ENCODE results near the gene AUTS2. TPM values are rescaled to one million over a fixed set of nuclear protein-coding genes. Genes with fewer than 3 reads are reported as not detected.

The AUTS2 gene
- polyA plus RNA-seq, 1 donor (not counting 4 experiments of a cell fraction or from before 2014, with no cell fraction given) = 4.7 TPM

DNA sequence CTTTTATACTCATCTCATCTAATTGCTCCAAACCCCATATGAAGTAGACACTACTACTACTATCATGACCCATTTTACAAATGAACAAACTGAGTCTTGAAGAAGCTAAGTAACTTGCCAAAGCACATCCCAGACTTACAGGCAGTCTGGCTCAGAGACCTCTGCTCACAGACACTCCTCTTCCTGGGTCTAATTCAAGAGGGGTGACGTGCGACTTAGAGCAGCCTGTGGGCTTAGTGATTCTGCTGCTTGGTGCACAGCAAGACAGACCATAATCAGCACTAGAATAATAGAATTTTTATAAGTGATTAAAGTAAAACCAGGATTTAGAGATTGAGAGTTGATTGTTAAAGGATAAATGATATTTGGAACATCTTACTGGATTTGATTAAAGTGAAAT, 750.8 kb downstream of the AUTS2 start:
- Histone ChIP-seq H3K9ac (ENCODE audit: control insufficient read depth, extremely low read depth, insufficient read depth, low read length) (no peak overlapping the region), H3K36me3 (ENCODE audit: control insufficient read depth in 2 of 2, extremely low read depth in 1 of 2, insufficient read depth in 2 of 2, low read length in 2 of 2) (no peaks in the 10 kb centered on the region), H3K4me2 (ENCODE audit: control insufficient read depth, extremely low read depth, insufficient read depth, low read depth, low read length) (no peak overlapping the region), H3K9me1 (ENCODE audit: control insufficient read depth, extremely low read depth, insufficient read depth, low read length) (no peaks in the 10 kb centered on the region), H3K27me3 (ENCODE audit: control insufficient read depth, extremely low read depth, insufficient read depth, low read length) (no peaks in the 10 kb centered on the region), H2AFZ (ENCODE audit: control insufficient read depth, low read length) (no peak overlapping the region), H3K4me3 (ENCODE audit: control insufficient read depth in 2 of 3, extremely low read depth in 1 of 3, insufficient read depth in 2 of 3, low read depth in 1 of 3, low read length in 3 of 3) (no peak overlapping the region), H3K79me2 (ENCODE audit: control insufficient read depth, insufficient read depth, low read length) (no peaks in the 10 kb centered on the region), H3K27ac (ENCODE audit: control insufficient read depth, insufficient read depth, low read length) (no peak overlapping the region), H4K20me1 (ENCODE audit: control insufficient read depth, extremely low read depth, insufficient read depth, low read length) (no peaks in the 10 kb centered on the region), H3K4me1 (ENCODE audit: control insufficient read depth, extremely low read depth, insufficient read depth, low read length) (no peaks in the 10 kb centered on the region), H3K9me3 (ENCODE audit: control insufficient read depth, low read depth, low read length) (no peaks in the 10 kb centered on the region)
- FAIRE-seq = no peak
- DNase-seq (ENCODE audit: low read depth, low spot score) = no peak
- no peak for TF ChIP-seq EZH2 (IDR thresholded peaks at IDR 0.05; ENCODE audit: low read length)
- TF ChIP-seq, protein P1, sequence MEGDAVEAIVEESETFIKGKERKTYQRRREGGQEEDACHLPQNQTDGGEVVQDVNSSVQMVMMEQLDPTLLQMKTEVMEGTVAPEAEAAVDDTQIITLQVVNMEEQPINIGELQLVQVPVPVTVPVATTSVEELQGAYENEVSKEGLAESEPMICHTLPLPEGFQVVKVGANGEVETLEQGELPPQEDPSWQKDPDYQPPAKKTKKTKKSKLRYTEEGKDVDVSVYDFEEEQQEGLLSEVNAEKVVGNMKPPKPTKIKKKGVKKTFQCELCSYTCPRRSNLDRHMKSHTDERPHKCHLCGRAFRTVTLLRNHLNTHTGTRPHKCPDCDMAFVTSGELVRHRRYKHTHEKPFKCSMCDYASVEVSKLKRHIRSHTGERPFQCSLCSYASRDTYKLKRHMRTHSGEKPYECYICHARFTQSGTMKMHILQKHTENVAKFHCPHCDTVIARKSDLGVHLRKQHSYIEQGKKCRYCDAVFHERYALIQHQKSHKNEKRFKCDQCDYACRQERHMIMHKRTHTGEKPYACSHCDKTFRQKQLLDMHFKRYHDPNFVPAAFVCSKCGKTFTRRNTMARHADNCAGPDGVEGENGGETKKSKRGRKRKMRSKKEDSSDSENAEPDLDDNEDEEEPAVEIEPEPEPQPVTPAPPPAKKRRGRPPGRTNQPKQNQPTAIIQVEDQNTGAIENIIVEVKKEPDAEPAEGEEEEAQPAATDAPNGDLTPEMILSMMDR (optimal IDR thresholded peaks at IDR 0.05 in 1 of 3, IDR thresholded peaks at IDR 0.05 in 1 of 3, conservative IDR thresholded peaks at IDR 0.05 in 1 of 3; ENCODE audit: extremely low read depth in 1 of 3, insufficient read depth in 2 of 3, low read length in 3 of 3) = no peak
- dilution Hi-C loops (cut with MboI; ENCODE audit: extremely low pct_ligation_motif_present, low sequenced_read_pairs) = no loop called here

- Histone ChIP-seq H3K79me2 (ENCODE audit: control insufficient read depth, insufficient read depth, low read length) (no peaks in the 10 kb centered on the region), H3K9me1 (ENCODE audit: control insufficient read depth, extremely low read depth, insufficient read depth, low read length) (no peaks in the 10 kb centered on the region), H3K4me1 (ENCODE audit: control insufficient read depth, extremely low read depth, insufficient read depth, low read length) (no peaks in the 10 kb centered on the region), H4K20me1 (ENCODE audit: control insufficient read depth, extremely low read depth, insufficient read depth, low read length) (no peaks in the 10 kb centered on the region), H3K4me3 (ENCODE audit: control insufficient read depth in 2 of 3, extremely low read depth in 1 of 3, insufficient read depth in 2 of 3, low read depth in 1 of 3, low read length in 3 of 3) (no peak overlapping the region), H3K9me3 (ENCODE audit: control insufficient read depth, low read depth, low read length) (no peaks in the 10 kb centered on the region), H2AFZ (ENCODE audit: control insufficient read depth, low read length) (no peak overlapping the region), H3K9ac (ENCODE audit: control insufficient read depth, extremely low read depth, insufficient read depth, low read length) (no peak overlapping the region), H3K27ac (ENCODE audit: control insufficient read depth, insufficient read depth, low read length) (no peak overlapping the region), H3K4me2 (ENCODE audit: control insufficient read depth, extremely low read depth, insufficient read depth, low read depth, low read length) (no peak overlapping the region), H3K36me3 (ENCODE audit: control insufficient read depth in 2 of 2, extremely low read depth in 1 of 2, insufficient read depth in 2 of 2, low read length in 2 of 2) (no peaks in the 10 kb centered on the region), H3K27me3 (ENCODE audit: control insufficient read depth, extremely low read depth, insufficient read depth, low read length) (no peaks in the 10 kb centered on the region)
- no peak for DNase-seq (ENCODE audit: low read depth, low spot score)
- FAIRE-seq = no peak
- TF ChIP-seq, protein P1 (optimal IDR thresholded peaks at IDR 0.05 in 1 of 3, IDR thresholded peaks at IDR 0.05 in 1 of 3, conservative IDR thresholded peaks at IDR 0.05 in 1 of 3; ENCODE audit: extremely low read depth in 1 of 3, insufficient read depth in 2 of 3, low read length in 3 of 3) = no peak
- no peak for TF ChIP-seq EZH2 (IDR thresholded peaks at IDR 0.05; ENCODE audit: low read length)
- dilution Hi-C loops (cut with MboI; ENCODE audit: extremely low pct_ligation_motif_present, low sequenced_read_pairs) = no loop called here
Observed at GRCh38 chr7:70349819-70350218, 751.5 kb downstream of the AUTS2 start.
